H9 (cell line): ENCODE measurements around the gene SPATA25. TPM values are rescaled to one million over a fixed set of nuclear protein-coding genes. Genes with fewer than 3 reads are reported as not detected.

Source experiments
- DNase-seq: peaks from one replicate; pipeline ENCODE4 v3.0.0-alpha.2; 2017
- H2AFZ ChIP-seq: one replicate; pipeline ENCODE4 v1.6.1; 2013; ENCODE audit warnings: mild to moderate bottlenecking, low read length, control low read depth, moderate library complexity
- H2AK5ac ChIP-seq: 2 replicates; pipeline ENCODE4 v1.6.1; 2013; ENCODE audit warnings: low read length, control low read depth, mixed read lengths; ENCODE audit not compliant: insufficient read length
- H2BK120ac ChIP-seq: one replicate; pipeline ENCODE4 v1.6.1; 2013; ENCODE audit warnings: low read depth, mild to moderate bottlenecking, low read length, control low read depth, inconsistent platforms; ENCODE audit not compliant: poor library complexity, severe bottlenecking
- H2BK12ac ChIP-seq: 2 replicates; pipeline ENCODE4 v1.6.1; 2013; ENCODE audit warnings: low read length, control low read depth, mixed read lengths, low read depth; ENCODE audit not compliant: insufficient read length
- H2BK15ac ChIP-seq: 2 replicates; pipeline ENCODE4 v1.6.1; 2013; ENCODE audit warnings: low read depth, low read length, control low read depth
- H2BK20ac ChIP-seq: one replicate; pipeline ENCODE4 v1.6.1; 2013; ENCODE audit warnings: low read depth, mild to moderate bottlenecking, low read length, control low read depth, inconsistent platforms; ENCODE audit not compliant: poor library complexity, severe bottlenecking
- H2BK5ac ChIP-seq: 2 replicates; pipeline ENCODE4 v1.6.1; 2013; ENCODE audit warnings: low read length, control low read depth, mixed read lengths; ENCODE audit not compliant: insufficient read length
- H3K14ac ChIP-seq: 2 replicates; pipeline ENCODE4 v1.6.1; 2013; ENCODE audit warnings: low read length, control low read depth; ENCODE audit not compliant: insufficient read depth
- H3K18ac ChIP-seq: 2 replicates; pipeline ENCODE4 v1.6.1; 2013; ENCODE audit warnings: low read depth, mild to moderate bottlenecking, mixed read lengths, low read length, control low read depth; ENCODE audit not compliant: insufficient read length
- H3K23ac ChIP-seq: 2 replicates; pipeline ENCODE4 v1.6.1; 2013; ENCODE audit warnings: low read length, control low read depth, mixed read lengths, low read depth; ENCODE audit not compliant: insufficient read length
- H3K23me2 ChIP-seq: 2 replicates; pipeline ENCODE4 v1.6.1; 2013; ENCODE audit warnings: low read depth, mild to moderate bottlenecking, mixed read lengths, low read length, control low read depth; ENCODE audit not compliant: insufficient read length, poor library complexity, severe bottlenecking
- H3K27ac ChIP-seq: 2 replicates; pipeline ENCODE4 v1.5.1; 2013; ENCODE audit warnings: low read length, control low read depth, mixed read lengths, low read depth; ENCODE audit not compliant: insufficient read length
- H3K27me3 ChIP-seq: 2 replicates; pipeline ENCODE4 v1.6.1; 2013; ENCODE audit warnings: low read length, control low read depth, inconsistent platforms; ENCODE audit not compliant: insufficient read depth
- H3K4ac ChIP-seq: 2 replicates; pipeline ENCODE4 v1.6.1; 2013; ENCODE audit warnings: low read depth, mild to moderate bottlenecking, control low read depth, inconsistent platforms, low read length, moderate library complexity
- H3K4me1 ChIP-seq: 2 replicates; pipeline ENCODE4 v1.6.1; 2013; ENCODE audit warnings: low read length, control low read depth, inconsistent platforms; ENCODE audit not compliant: insufficient read depth
- H3K4me2 ChIP-seq: 2 replicates; pipeline ENCODE4 v1.6.1; 2013; ENCODE audit warnings: low read length, control low read depth, mixed read lengths; ENCODE audit not compliant: insufficient read length, insufficient read depth
- H3K56ac ChIP-seq: 2 replicates; pipeline ENCODE4 v1.6.1; 2013; ENCODE audit warnings: low read depth, mild to moderate bottlenecking, mixed read lengths, low read length, control low read depth; ENCODE audit not compliant: insufficient read length
- H3K79me1 ChIP-seq: 2 replicates; pipeline ENCODE4 v1.6.1; 2013; ENCODE audit warnings: low read depth, mild to moderate bottlenecking, moderate library complexity, low read length, control low read depth, inconsistent platforms; ENCODE audit not compliant: insufficient read depth, poor library complexity, severe bottlenecking
- H3K79me2 ChIP-seq: 2 replicates; pipeline ENCODE4 v1.6.1; 2013; ENCODE audit warnings: low read length, control low read depth, inconsistent platforms; ENCODE audit not compliant: insufficient read depth
- H3K9ac ChIP-seq: 2 replicates; pipeline ENCODE4 v1.6.1; 2013; ENCODE audit warnings: low read length, control low read depth, mixed read lengths; ENCODE audit not compliant: insufficient read length; ENCODE audit errors: extremely low read depth
- H3K9me3 ChIP-seq: one replicate; pipeline ENCODE4 v1.6.1; 2013; ENCODE audit warnings: low read depth, low read length, inconsistent platforms; ENCODE audit not compliant: control insufficient read depth
- H3T11ph ChIP-seq: one replicate; pipeline ENCODE4 v1.6.1; 2013; ENCODE audit warnings: mild to moderate bottlenecking, low read length, control low read depth, inconsistent platforms
- H4K20me1 ChIP-seq: one replicate; pipeline ENCODE4 v1.6.1; 2013; ENCODE audit not compliant: control insufficient read depth, insufficient read length, insufficient read depth
- H4K5ac ChIP-seq: 2 replicates; pipeline ENCODE4 v1.6.1; 2013; ENCODE audit warnings: low read depth, mild to moderate bottlenecking, mixed read lengths, low read length, control low read depth; ENCODE audit not compliant: insufficient read length
- H4K8ac ChIP-seq: replicated peaks from 2 replicates; pipeline ENCODE4 v1.6.1; 2013; ENCODE audit warnings: low read length, control low read depth, mixed read lengths, low read depth; ENCODE audit not compliant: insufficient read length
- H4K91ac ChIP-seq: 2 replicates; pipeline ENCODE4 v1.6.1; 2013; ENCODE audit warnings: low read depth, mild to moderate bottlenecking, moderate library complexity, mixed read lengths, low read length, control low read depth; ENCODE audit not compliant: insufficient read length
- H3K27ac Mint-ChIP-seq, 3 experiments: 2 replicates in 2 of 3; 3 replicates in 1 of 3; pipeline ENCODE4 v1.8.0; 2020 to 2021; ENCODE audit warnings: mixed read lengths in 3 of 3, mild to moderate bottlenecking in 1 of 3, moderate library complexity in 1 of 3
- H3K27me3 Mint-ChIP-seq: 2 replicates; pipeline ENCODE4 v1.8.0; 2021; ENCODE audit warnings: low read depth, mild to moderate bottlenecking, moderate library complexity, mixed read lengths
- H3K36me3 Mint-ChIP-seq, 3 experiments: 2 replicates in 2 of 3; 3 replicates in 1 of 3; pipeline ENCODE4 v1.8.0; 2020 to 2021; ENCODE audit warnings: low read depth in 3 of 3, mixed read lengths in 3 of 3; ENCODE audit not compliant: insufficient read depth in 1 of 3
- H3K4me1 Mint-ChIP-seq, 2 experiments: 2 replicates each; pipeline ENCODE4 v1.8.0; 2020; ENCODE audit warnings: mixed read lengths in 2 of 2
- H3K4me3 Mint-ChIP-seq, 2 experiments: 2 replicates in 1 of 2; 3 replicates in 1 of 2; pipeline ENCODE4 v1.8.0; 2020 to 2021; ENCODE audit warnings: mild to moderate bottlenecking in 2 of 2, mixed read lengths in 2 of 2, moderate library complexity in 1 of 2
- H3K9me3 Mint-ChIP-seq, 2 experiments: 2 replicates in 1 of 2; 3 replicates in 1 of 2; pipeline ENCODE4 v1.8.0; 2020; ENCODE audit warnings: mild to moderate bottlenecking in 2 of 2, mixed read lengths in 2 of 2, moderate library complexity in 1 of 2
- CTCF ChIP-seq: fragments of 200-600 bp; sonication (generic); conservative IDR thresholded peaks from 3 replicates; pipeline ENCODE4 v1.8.0; 2021; ENCODE audit warnings: antibody characterized with exemption, mild to moderate bottlenecking
- WGBS: extraction: QIAGEN DNeasy Blood & Tissue Kit; methylation state at CpG from one replicate; pipeline ENCODE4 v1.1.7; 2013; ENCODE audit warnings: missing lambda C conversion rate, low lambda C conversion rate, mixed read lengths; ENCODE audit not compliant: insufficient read length; ENCODE audit errors: extremely low coverage; 5-methylcytosine and 5-hydroxymethylcytosine counted together
- total RNA-seq: library from RNA; stranded (reverse); gene quantifications from 2 replicates; pipeline ENCODE4 v1.2.1, GENCODE V29; 2021

The SPATA25 gene
- total RNA-seq, 1 experiment from 2014 or later: 2.4 TPM

GRCh38 chr20:45913116-45913515 is 25.7 kb upstream of the SPATA25 start:
- no peak overlapping the region for H2BK5ac ChIP-seq
- no peak overlapping the region for H4K5ac ChIP-seq
- Mint-ChIP-seq H3K9me3 (no peaks in the 10 kb centered on the region), H3K27me3 (no peaks in the 10 kb centered on the region; the same call in 1 of the 2 replicates), H3K4me1 (peaks cover 6 to 16% of the 10 kb centered on the region in 2 experiments), H3K4me3 (peak overlapping the region in 1 of 2 experiments; percentile 46; a peak in 1 of 5 replicates), H3K36me3 (peaks cover 8 to 15% (median 14%) of the 10 kb centered on the region in 3 experiments; a peak in 6 of 7 replicates), H3K27ac (no peak overlapping the region)
- H3K27me3 ChIP-seq: no peaks in the 10 kb centered on the region
- H4K20me1 ChIP-seq: no peaks in the 10 kb centered on the region
- H2BK15ac ChIP-seq: no peak overlapping the region
- H3K4ac ChIP-seq: no peak overlapping the region
- H3K27ac ChIP-seq: no peak overlapping the region
- no peak overlapping the region for H2BK12ac ChIP-seq
- H3K23me2 ChIP-seq: peaks cover 16% of the 10 kb centered on the region
- H3K4me2 ChIP-seq: no peak overlapping the region
- no peak overlapping the region for H3K18ac ChIP-seq
- H2AK5ac ChIP-seq: no peak overlapping the region
- TF ChIP-seq CTCF: no peak
- H3K4me1 ChIP-seq: no peaks in the 10 kb centered on the region
- no peak overlapping the region for H2AFZ ChIP-seq
- H4K91ac ChIP-seq: no peak overlapping the region
- no CpG with 5 or more reads among the region's 5 CpGs for WGBS
- no peak overlapping the region for H2BK120ac ChIP-seq
- no peak overlapping the region for H4K8ac ChIP-seq
- no peak overlapping the region for H3K14ac ChIP-seq
- no peaks in the 10 kb centered on the region for H3K79me1 ChIP-seq
- H3K9me3 ChIP-seq: no peaks in the 10 kb centered on the region
- no peak for DNase-seq
- no peak overlapping the region for H3K23ac ChIP-seq
- no peak overlapping the region for H3K56ac ChIP-seq
- H3K79me2 ChIP-seq: no peaks in the 10 kb centered on the region
- no peak overlapping the region for H3K9ac ChIP-seq
- no peak overlapping the region for H3T11ph ChIP-seq
- no peak overlapping the region for H2BK20ac ChIP-seq
